ENCODE results near the gene MBD3L2B. TPM values are rescaled to one million over a fixed set of nuclear protein-coding genes. Genes with fewer than 3 reads are reported as not detected.

Gene MBD3L2B
- total and polyA plus RNA-seq, 9 of the 15 experiments (the other 6 are each of a cell fraction or from before 2014, with no cell fraction given), result not detected

- TF ChIP-seq, protein P1, sequence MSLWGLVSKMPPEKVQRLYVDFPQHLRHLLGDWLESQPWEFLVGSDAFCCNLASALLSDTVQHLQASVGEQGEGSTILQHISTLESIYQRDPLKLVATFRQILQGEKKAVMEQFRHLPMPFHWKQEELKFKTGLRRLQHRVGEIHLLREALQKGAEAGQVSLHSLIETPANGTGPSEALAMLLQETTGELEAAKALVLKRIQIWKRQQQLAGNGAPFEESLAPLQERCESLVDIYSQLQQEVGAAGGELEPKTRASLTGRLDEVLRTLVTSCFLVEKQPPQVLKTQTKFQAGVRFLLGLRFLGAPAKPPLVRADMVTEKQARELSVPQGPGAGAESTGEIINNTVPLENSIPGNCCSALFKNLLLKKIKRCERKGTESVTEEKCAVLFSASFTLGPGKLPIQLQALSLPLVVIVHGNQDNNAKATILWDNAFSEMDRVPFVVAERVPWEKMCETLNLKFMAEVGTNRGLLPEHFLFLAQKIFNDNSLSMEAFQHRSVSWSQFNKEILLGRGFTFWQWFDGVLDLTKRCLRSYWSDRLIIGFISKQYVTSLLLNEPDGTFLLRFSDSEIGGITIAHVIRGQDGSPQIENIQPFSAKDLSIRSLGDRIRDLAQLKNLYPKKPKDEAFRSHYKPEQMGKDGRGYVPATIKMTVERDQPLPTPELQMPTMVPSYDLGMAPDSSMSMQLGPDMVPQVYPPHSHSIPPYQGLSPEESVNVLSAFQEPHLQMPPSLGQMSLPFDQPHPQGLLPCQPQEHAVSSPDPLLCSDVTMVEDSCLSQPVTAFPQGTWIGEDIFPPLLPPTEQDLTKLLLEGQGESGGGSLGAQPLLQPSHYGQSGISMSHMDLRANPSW (CRISPR knock-in tag; IDR thresholded peaks at IDR 0.05), result no peak
- TF ChIP-seq SNRNP70 (optimal IDR thresholded peaks at IDR 0.05; ENCODE audit: low read depth, low read length) (no peak), MTA3 (IDR thresholded peaks at IDR 0.05; ENCODE audit: borderline replicate concordance) (peak; percentile 73), SAFB2 (IDR thresholded peaks at IDR 0.05; ENCODE audit: borderline replicate concordance, low read depth, low read length, severe bottlenecking) (no peak), MEF2D (tag; conservative IDR thresholded peaks at IDR 0.05; ENCODE audit: low read depth) (no peak), ZNF449 (CRISPR knock-in tag; IDR thresholded peaks at IDR 0.05) (no peak), ZNF133 (CRISPR knock-in tag; IDR thresholded peaks at IDR 0.05) (no peak), CREB1 (IDR thresholded peaks at IDR 0.05) (peak; percentile 16; the same call in 1 of the 2 replicates), CREB1 (CRISPR knock-in tag; IDR thresholded peaks at IDR 0.05) (peak; percentile 43; the same call in 1 of the 2 replicates), NELFE (IDR thresholded peaks at IDR 0.05; ENCODE audit: insufficient read depth, insufficient read length) (no peak), FOXM1 (IDR thresholded peaks at IDR 0.05; ENCODE audit: low read depth) (no peak), FOXM1 (CRISPR knock-in tag; IDR thresholded peaks at IDR 0.05; ENCODE audit: low read depth) (no peak), E2F4 (CRISPR knock-in tag; IDR thresholded peaks at IDR 0.05; ENCODE audit: low read depth) (no peak), RBM14 (IDR thresholded peaks at IDR 0.05; ENCODE audit: borderline replicate concordance, insufficient read depth, low read depth, low read length) (no peak)
- TF ChIP-seq, protein P2, sequence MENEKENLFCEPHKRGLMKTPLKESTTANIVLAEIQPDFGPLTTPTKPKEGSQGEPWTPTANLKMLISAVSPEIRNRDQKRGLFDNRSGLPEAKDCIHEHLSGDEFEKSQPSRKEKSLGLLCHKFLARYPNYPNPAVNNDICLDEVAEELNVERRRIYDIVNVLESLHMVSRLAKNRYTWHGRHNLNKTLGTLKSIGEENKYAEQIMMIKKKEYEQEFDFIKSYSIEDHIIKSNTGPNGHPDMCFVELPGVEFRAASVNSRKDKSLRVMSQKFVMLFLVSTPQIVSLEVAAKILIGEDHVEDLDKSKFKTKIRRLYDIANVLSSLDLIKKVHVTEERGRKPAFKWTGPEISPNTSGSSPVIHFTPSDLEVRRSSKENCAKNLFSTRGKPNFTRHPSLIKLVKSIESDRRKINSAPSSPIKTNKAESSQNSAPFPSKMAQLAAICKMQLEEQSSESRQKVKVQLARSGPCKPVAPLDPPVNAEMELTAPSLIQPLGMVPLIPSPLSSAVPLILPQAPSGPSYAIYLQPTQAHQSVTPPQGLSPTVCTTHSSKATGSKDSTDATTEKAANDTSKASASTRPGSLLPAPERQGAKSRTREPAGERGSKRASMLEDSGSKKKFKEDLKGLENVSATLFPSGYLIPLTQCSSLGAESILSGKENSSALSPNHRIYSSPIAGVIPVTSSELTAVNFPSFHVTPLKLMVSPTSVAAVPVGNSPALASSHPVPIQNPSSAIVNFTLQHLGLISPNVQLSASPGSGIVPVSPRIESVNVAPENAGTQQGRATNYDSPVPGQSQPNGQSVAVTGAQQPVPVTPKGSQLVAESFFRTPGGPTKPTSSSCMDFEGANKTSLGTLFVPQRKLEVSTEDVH (IDR thresholded peaks at IDR 0.05; ENCODE audit: low read depth, partially characterized antibody), result peak; percentile 96
- TF ChIP-seq, protein P3, sequence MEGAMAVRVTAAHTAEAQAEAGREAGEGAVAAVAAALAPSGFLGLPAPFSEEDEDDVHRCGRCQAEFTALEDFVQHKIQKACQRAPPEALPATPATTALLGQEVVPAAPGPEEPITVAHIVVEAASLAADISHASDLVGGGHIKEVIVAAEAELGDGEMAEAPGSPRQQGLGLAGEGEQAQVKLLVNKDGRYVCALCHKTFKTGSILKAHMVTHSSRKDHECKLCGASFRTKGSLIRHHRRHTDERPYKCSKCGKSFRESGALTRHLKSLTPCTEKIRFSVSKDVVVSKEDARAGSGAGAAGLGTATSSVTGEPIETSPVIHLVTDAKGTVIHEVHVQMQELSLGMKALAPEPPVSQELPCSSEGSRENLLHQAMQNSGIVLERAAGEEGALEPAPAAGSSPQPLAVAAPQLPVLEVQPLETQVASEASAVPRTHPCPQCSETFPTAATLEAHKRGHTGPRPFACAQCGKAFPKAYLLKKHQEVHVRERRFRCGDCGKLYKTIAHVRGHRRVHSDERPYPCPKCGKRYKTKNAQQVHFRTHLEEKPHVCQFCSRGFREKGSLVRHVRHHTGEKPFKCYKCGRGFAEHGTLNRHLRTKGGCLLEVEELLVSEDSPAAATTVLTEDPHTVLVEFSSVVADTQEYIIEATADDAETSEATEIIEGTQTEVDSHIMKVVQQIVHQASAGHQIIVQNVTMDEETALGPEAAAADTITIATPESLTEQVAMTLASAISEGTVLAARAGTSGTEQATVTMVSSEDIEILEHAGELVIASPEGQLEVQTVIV (CRISPR knock-in tag; IDR thresholded peaks at IDR 0.05; ENCODE audit: borderline replicate concordance), result no peak
Observed at GRCh38 chr19:7069042-7069903, 48.0 kb upstream of the MBD3L2B start, which contains the start of gene ZNF557 (continued).
